Upper lobe of left lung (tissue), 4 donors: ENCODE data around the gene DPP6.

Experiments
- CTCF ChIP-seq, 6 experiments: fragments of 450-650 bp in 4 of 6; fragments of 200-600 bp in 2 of 6; sonication (generic) in 2 of 6; IDR thresholded peaks; one replicate each; pipeline ENCODE4 v1.5.1; 2016 to 2019; ENCODE audit warnings: antibody characterized with exemption in 6 of 6
- POLR2A ChIP-seq, 4 donors: fragments of 450-650 bp; IDR thresholded peaks; one replicate each; pipeline ENCODE4 v1.5.1; 2016 to 2017; ENCODE audit warnings: antibody characterized with exemption in 4 of 4, mild to moderate bottlenecking in 2 of 4

- TF ChIP-seq CTCF (IDR thresholded peaks at IDR 0.05) (no peak), POLR2A (IDR thresholded peaks at IDR 0.05) (no peak)
These were observed 633.3 kb downstream of the DPP6 start for GRCh38 chr7:154685564-154685901.
